Measurements from ENCODE around the gene KSR1. TPM values are rescaled to one million over a fixed set of nuclear protein-coding genes. Genes with fewer than 3 reads are reported as not detected.

KSR1 gene
- total RNA-seq, 1 experiment from 2014 or later, result 19.1 TPM

- Histone ChIP-seq H3K27ac (no peak overlapping the region), H3K9me2 (ENCODE audit: insufficient read depth) (no peaks in the 10 kb centered on the region), H2AFZ (no peak overlapping the region), H4K20me1 (ENCODE audit: insufficient read depth) (no peaks in the 10 kb centered on the region), H3K4me3 (no peak overlapping the region), H3K4me1 (replicated peaks; ENCODE audit: insufficient read depth) (peaks cover 8% of the 10 kb centered on the region), H3K9me3 (ENCODE audit: insufficient read depth, low read depth) (no peaks in the 10 kb centered on the region), H3F3A (ENCODE audit: insufficient read depth, low read depth) (peaks cover 17% of the 10 kb centered on the region), H3K4me2 (no peak overlapping the region), H3K36me3 (ENCODE audit: low read depth) (no peaks in the 10 kb centered on the region), H3K27me3 (ENCODE audit: insufficient read depth, low read depth) (no peaks in the 10 kb centered on the region), H3K79me2 (ENCODE audit: low read depth) (no peaks in the 10 kb centered on the region)
- TF ChIP-seq CTCF (conservative IDR thresholded peaks at IDR 0.05), result no peak
- no peak for TF ChIP-seq EZH2 (IDR thresholded peaks at IDR 0.05; ENCODE audit: low read depth)
- POLR2A ChIA-PET (ENCODE audit: unreplicated experiment), result no interaction called here
- BruUV-seq (replicated peaks), result no TSS peak
- intact Hi-C loops (cut with micrococcal nuclease; ENCODE audit: unreplicated experiment), result loop anchor here (10.0 kb wide), 1 partner anchor 207 kb away; no protein-coding TSS in a partner anchor
- CTCF ChIA-PET, result interaction anchor here (0.5 to 0.6 kb wide), 2 partner anchors 31 to 215 kb away, joined by 4 to 12 read pairs; no protein-coding TSS in a partner anchor
- DNase-seq, result no peak
These were observed 4.3 kb upstream of the KSR1 start for GRCh38 chr17:27451906-27452305.

- Histone ChIP-seq H3K27ac (no peak overlapping the region), H3K36me3 (ENCODE audit: low read depth) (no peaks in the 10 kb centered on the region), H3K79me2 (ENCODE audit: low read depth) (no peaks in the 10 kb centered on the region; the same call in 1 of the 2 replicates), H3K4me3 (no peak overlapping the region), H3F3A (ENCODE audit: insufficient read depth, low read depth) (peaks cover 14% of the 10 kb centered on the region; the same call in 1 of the 2 replicates), H3K4me2 (no peak overlapping the region), H3K9me2 (ENCODE audit: insufficient read depth) (no peaks in the 10 kb centered on the region), H3K4me1 (replicated peaks; ENCODE audit: insufficient read depth) (peaks cover 7% of the 10 kb centered on the region), H2AFZ (no peak overlapping the region), H4K20me1 (ENCODE audit: insufficient read depth) (no peaks in the 10 kb centered on the region), H3K27me3 (ENCODE audit: insufficient read depth, low read depth) (no peaks in the 10 kb centered on the region), H3K9me3 (ENCODE audit: insufficient read depth, low read depth) (no peaks in the 10 kb centered on the region)
- intact Hi-C loops (cut with micrococcal nuclease; ENCODE audit: unreplicated experiment), result loop anchor here (10.0 kb wide), 1 partner anchor 208 kb away; no protein-coding TSS in a partner anchor
- POLR2A ChIA-PET (ENCODE audit: unreplicated experiment), result interaction anchor here (0.6 kb wide), 1 partner anchor 195 kb away, joined by 4 read pairs; no protein-coding TSS in a partner anchor
- CTCF ChIA-PET, result no interaction called here
- no peak for DNase-seq
- BruUV-seq (replicated peaks), result no TSS peak
- TF ChIP-seq EZH2 (IDR thresholded peaks at IDR 0.05; ENCODE audit: low read depth) (no peak), CTCF (conservative IDR thresholded peaks at IDR 0.05) (no peak)
These were observed 3.4 kb upstream of the KSR1 start for GRCh38 chr17:27452828-27453227.

GRCh38 chr17:27453471-27453870, 2.8 kb upstream of the KSR1 start:
- BruUV-seq (replicated peaks), result no TSS peak
- no peak for DNase-seq
- intact Hi-C loops (cut with micrococcal nuclease; ENCODE audit: unreplicated experiment), result loop anchor here (10.0 kb wide), 1 partner anchor 209 kb away; no protein-coding TSS in a partner anchor

More at GRCh38 chr17:27453471-27453870, 2.8 kb upstream of the KSR1 start:
- Histone ChIP-seq H3K9me2 (ENCODE audit: insufficient read depth) (no peaks in the 10 kb centered on the region), H3K4me2 (no peak overlapping the region), H3K4me1 (replicated peaks; ENCODE audit: insufficient read depth) (peaks cover 13% of the 10 kb centered on the region), H3K79me2 (ENCODE audit: low read depth) (peaks cover 3% of the 10 kb centered on the region; the same call in 1 of the 2 replicates), H3K9me3 (ENCODE audit: insufficient read depth, low read depth) (no peaks in the 10 kb centered on the region), H3K4me3 (no peak overlapping the region), H3K27me3 (ENCODE audit: insufficient read depth, low read depth) (no peaks in the 10 kb centered on the region), H3F3A (ENCODE audit: insufficient read depth, low read depth) (peaks cover 14% of the 10 kb centered on the region; the same call in 1 of the 2 replicates), H3K36me3 (ENCODE audit: low read depth) (no peaks in the 10 kb centered on the region), H4K20me1 (ENCODE audit: insufficient read depth) (no peaks in the 10 kb centered on the region), H2AFZ (no peak overlapping the region), H3K27ac (no peak overlapping the region)
- TF ChIP-seq CTCF (conservative IDR thresholded peaks at IDR 0.05) (no peak), EZH2 (IDR thresholded peaks at IDR 0.05; ENCODE audit: low read depth) (no peak)
- ChIA-PET POLR2A (ENCODE audit: unreplicated experiment) (no interaction called here), CTCF (no interaction called here)
